ENCODE data around the gene MRPL23. TPM values are rescaled to one million over a fixed set of nuclear protein-coding genes. Genes with fewer than 3 reads are reported as not detected.

Gene MRPL23
- total and polyA plus RNA-seq, 2 of the 13 experiments (the other 11 are each of a cell fraction or from before 2014, with no cell fraction given): 67.8 to 123 TPM

DNA sequence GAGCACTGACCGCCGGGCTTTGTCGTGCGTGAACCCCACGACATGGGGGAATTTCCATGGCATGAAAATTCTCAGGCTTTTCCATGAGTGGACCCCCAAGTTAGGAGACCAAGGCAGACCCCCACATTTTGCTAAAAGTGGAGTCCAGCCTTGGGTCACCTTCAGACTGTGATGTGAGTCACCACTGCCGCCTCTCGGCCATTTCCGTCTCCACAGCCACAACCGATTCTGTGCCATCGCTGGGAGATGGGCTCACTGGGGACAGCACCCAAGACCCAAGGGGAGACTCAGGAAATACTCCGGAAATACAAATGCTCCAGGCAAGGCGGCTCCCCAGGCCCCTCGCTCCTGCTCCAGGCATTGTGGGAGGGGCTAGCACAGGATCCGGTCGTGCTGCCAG lies 51.7 kb downstream of the MRPL23 start (continued):
- TF ChIP-seq, protein P1, sequence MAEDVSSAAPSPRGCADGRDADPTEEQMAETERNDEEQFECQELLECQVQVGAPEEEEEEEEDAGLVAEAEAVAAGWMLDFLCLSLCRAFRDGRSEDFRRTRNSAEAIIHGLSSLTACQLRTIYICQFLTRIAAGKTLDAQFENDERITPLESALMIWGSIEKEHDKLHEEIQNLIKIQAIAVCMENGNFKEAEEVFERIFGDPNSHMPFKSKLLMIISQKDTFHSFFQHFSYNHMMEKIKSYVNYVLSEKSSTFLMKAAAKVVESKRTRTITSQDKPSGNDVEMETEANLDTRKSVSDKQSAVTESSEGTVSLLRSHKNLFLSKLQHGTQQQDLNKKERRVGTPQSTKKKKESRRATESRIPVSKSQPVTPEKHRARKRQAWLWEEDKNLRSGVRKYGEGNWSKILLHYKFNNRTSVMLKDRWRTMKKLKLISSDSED (CRISPR knock-in tag; IDR thresholded peaks at IDR 0.05): no peak
- no peak for TF ChIP-seq YEATS2 (CRISPR knock-in tag; IDR thresholded peaks at IDR 0.05; ENCODE audit: borderline replicate concordance)
- TF ChIP-seq, protein P2, sequence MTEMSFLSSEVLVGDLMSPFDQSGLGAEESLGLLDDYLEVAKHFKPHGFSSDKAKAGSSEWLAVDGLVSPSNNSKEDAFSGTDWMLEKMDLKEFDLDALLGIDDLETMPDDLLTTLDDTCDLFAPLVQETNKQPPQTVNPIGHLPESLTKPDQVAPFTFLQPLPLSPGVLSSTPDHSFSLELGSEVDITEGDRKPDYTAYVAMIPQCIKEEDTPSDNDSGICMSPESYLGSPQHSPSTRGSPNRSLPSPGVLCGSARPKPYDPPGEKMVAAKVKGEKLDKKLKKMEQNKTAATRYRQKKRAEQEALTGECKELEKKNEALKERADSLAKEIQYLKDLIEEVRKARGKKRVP (CRISPR knock-in tag; IDR thresholded peaks at IDR 0.05): no peak
- no peak for TF ChIP-seq CCAR2 (optimal IDR thresholded peaks at IDR 0.05; ENCODE audit: low read depth, low read length)
- no peak for TF ChIP-seq ZNF563 (CRISPR knock-in tag; IDR thresholded peaks at IDR 0.05)
- no peak for TF ChIP-seq MED1 (CRISPR knock-in tag; IDR thresholded peaks at IDR 0.05)
- TF ChIP-seq RBFOX2 (IDR thresholded peaks at IDR 0.05; ENCODE audit: low read depth, low read length): no peak
- TF ChIP-seq RFX3 (CRISPR knock-in tag; IDR thresholded peaks at IDR 0.05): no peak
- TF ChIP-seq ZNF780A (CRISPR knock-in tag; IDR thresholded peaks at IDR 0.05): no peak
- TF ChIP-seq KAT8 (CRISPR knock-in tag; IDR thresholded peaks at IDR 0.05): no peak
- no peak for TF ChIP-seq ZNF451 (CRISPR knock-in tag; IDR thresholded peaks at IDR 0.05)

DNA sequence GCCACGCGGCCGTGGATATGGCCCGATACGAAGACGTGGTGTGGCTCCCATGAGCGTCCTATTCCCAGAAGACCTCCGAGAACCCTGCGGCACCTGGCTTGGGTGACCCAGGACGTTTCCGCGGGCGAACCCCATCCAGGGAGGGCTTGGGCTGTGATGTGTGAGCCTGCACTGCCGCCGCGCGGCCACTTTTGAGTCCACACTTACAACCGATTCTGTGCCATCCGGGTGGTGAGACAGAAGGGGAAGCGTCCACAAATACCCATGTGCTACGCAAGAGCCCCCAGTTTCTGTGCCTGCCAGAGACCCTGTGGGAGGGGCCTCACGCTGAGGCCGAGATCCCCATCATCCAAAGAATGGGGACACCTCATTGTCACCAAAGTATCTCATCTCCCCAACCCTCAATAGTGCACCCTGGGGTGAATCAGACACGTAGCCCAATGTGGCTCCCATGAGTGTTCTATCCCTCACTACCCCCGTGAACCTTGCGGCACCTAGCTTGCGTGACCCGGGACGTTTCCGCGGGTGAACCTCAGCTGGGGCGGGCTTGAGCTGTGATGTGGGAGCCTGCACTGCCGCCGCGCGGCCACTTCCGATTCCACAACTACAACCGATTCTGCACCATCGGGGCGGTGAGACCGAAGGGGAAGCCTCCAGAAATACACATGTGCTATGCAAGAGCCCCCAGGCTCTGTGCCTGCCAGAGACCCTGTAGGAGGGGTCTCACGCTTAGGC lies 55.1 kb downstream of the MRPL23 start:
- Histone ChIP-seq H4K20me1 (ENCODE audit: insufficient read depth, low read length) (no peaks in the 10 kb centered on the region), H3K4me3 (replicated peaks in 1 of 3; ENCODE audit: insufficient read depth in 1 of 3, low read depth in 2 of 3, low read length in 3 of 3) (no peak overlapping the region), H3K4me1 (ENCODE audit: insufficient read depth, low read length) (no peaks in the 10 kb centered on the region), H3K36me3 (replicated peaks in 1 of 2; ENCODE audit: control insufficient read depth in 1 of 2, insufficient read depth in 2 of 2, low read length in 2 of 2) (no peaks in the 10 kb centered on the region), H3K4me2 (ENCODE audit: low read depth, low read length) (no peak overlapping the region), H3K79me2 (ENCODE audit: insufficient read depth, low read length) (no peaks in the 10 kb centered on the region), H2AFZ (ENCODE audit: low read length) (no peak overlapping the region), H3K9ac (ENCODE audit: insufficient read depth, low read depth, low read length) (no peak overlapping the region), H3K27me3 (ENCODE audit: control insufficient read depth in 1 of 2, insufficient read depth in 2 of 2, low read length in 2 of 2) (no peaks in the 10 kb centered on the region), H3K27ac (ENCODE audit: extremely low read length, insufficient read depth, low read length) (no peak overlapping the region), H3K9me3 (ENCODE audit: low read length) (no peaks in the 10 kb centered on the region)
- FAIRE-seq (no peak), ATAC-seq (no peak), DNase-seq (ENCODE audit: low spot score) (no peak)
- in situ Hi-C loops (cut with HindIII; ENCODE audit: extremely low pct_ligation_motif_present, low pct_unique_long_range_greater_than_20kb): no loop called here
- intact Hi-C loops (cut with micrococcal nuclease; ENCODE audit: unreplicated experiment): no loop called here
- ChIA-PET CTCF (ENCODE audit: low intra/inter-chr PET ratio, low total read pairs) (no interaction called here), POLR2A (no interaction called here)
- no TSS peak for BruUV-seq (replicated peaks)
- WGBS (ENCODE audit: low lambda C conversion rate): no CpG with 5 or more reads among the region's 42 CpGs
- TF ChIP-seq ZNF549 (CRISPR knock-in tag; IDR thresholded peaks at IDR 0.05): no peak
- TF ChIP-seq, protein P3, sequence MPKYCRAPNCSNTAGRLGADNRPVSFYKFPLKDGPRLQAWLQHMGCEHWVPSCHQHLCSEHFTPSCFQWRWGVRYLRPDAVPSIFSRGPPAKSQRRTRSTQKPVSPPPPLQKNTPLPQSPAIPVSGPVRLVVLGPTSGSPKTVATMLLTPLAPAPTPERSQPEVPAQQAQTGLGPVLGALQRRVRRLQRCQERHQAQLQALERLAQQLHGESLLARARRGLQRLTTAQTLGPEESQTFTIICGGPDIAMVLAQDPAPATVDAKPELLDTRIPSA (CRISPR knock-in tag; IDR thresholded peaks at IDR 0.05; ENCODE audit: borderline replicate concordance): no peak
- TF ChIP-seq, protein P4, sequence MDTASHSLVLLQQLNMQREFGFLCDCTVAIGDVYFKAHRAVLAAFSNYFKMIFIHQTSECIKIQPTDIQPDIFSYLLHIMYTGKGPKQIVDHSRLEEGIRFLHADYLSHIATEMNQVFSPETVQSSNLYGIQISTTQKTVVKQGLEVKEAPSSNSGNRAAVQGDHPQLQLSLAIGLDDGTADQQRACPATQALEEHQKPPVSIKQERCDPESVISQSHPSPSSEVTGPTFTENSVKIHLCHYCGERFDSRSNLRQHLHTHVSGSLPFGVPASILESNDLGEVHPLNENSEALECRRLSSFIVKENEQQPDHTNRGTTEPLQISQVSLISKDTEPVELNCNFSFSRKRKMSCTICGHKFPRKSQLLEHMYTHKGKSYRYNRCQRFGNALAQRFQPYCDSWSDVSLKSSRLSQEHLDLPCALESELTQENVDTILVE (CRISPR knock-in tag; IDR thresholded peaks at IDR 0.05): no peak
- TF ChIP-seq, protein P2 (CRISPR knock-in tag; IDR thresholded peaks at IDR 0.05): no peak
- TF ChIP-seq ZNF746 (CRISPR knock-in tag; IDR thresholded peaks at IDR 0.05): no peak
- no peak for TF ChIP-seq ZNF224 (CRISPR knock-in tag; IDR thresholded peaks at IDR 0.05)
- no peak for TF ChIP-seq TBX2 (CRISPR knock-in tag; IDR thresholded peaks at IDR 0.05; ENCODE audit: borderline replicate concordance)
- TF ChIP-seq RXRA (CRISPR knock-in tag; IDR thresholded peaks at IDR 0.05): no peak
- no peak for TF ChIP-seq SRF (IDR thresholded peaks at IDR 0.05; ENCODE audit: low read depth, low read length)
- TF ChIP-seq GPN1 (CRISPR knock-in tag; IDR thresholded peaks at IDR 0.05; ENCODE audit: borderline replicate concordance): no peak

Data from HepG2 (cell line).